IMR-90 (cell line): Measurements from ENCODE around the gene TACC2. TPM values are rescaled to one million over a fixed set of nuclear protein-coding genes. Genes with fewer than 3 reads are reported as not detected.

Experiments used
- ATAC-seq: fragments of 200-7000 bp; cut with Tn5 transposase; 2 replicates; pipeline ENCODE4 v1.9.1; 2020; ENCODE audit warnings: low read depth, mild to moderate bottlenecking, moderate library complexity
- BruUV-seq: library from RNA; stranded (reverse); fragments of 400-500 nt; replicated peaks from 2 replicates; lab custom pipeline; 2021; lab: Mats Ljungman, UMichigan
- CTCF ChIA-PET: fragments of 300-600 bp; formaldehyde crosslinking; extraction: SDS; loops from one replicate; lab custom pipeline; 2021; ENCODE audit warnings: antibody characterized with exemption; lab: Yijun Ruan, JAX
- POLR2A ChIA-PET: fragments of 300-600 bp; sonication (Branson Sonifier 250); formaldehyde crosslinking; loops from one replicate; lab custom pipeline; 2022; ENCODE audit warnings: antibody characterized with exemption; ENCODE audit not compliant: unreplicated experiment; lab: Charles Lee
- DNase-seq: peaks from one replicate; pipeline ENCODE4 v3.0.0; 2013
- H2AFZ ChIP-seq: replicated peaks from 2 replicates; pipeline ENCODE3; 2013; ENCODE audit warnings: low read length, mild to moderate bottlenecking; ENCODE audit not compliant: poor library complexity
- H2AK5ac ChIP-seq: 2 replicates; pipeline ENCODE4 v1.6.1; 2013; ENCODE audit warnings: low read depth, low read length, inconsistent platforms
- H2AK9ac ChIP-seq: replicated peaks from 2 replicates; pipeline ENCODE3; 2013; ENCODE audit warnings: mild to moderate bottlenecking, low read depth, low read length, moderate library complexity; ENCODE audit not compliant: poor library complexity
- H2BK120ac ChIP-seq: 2 replicates; pipeline ENCODE4 v1.6.1; 2013; ENCODE audit warnings: low read depth, low read length, inconsistent platforms
- H2BK15ac ChIP-seq: 3 replicates; pipeline ENCODE4 v1.6.1; 2013; ENCODE audit warnings: low read depth, low read length, inconsistent platforms
- H2BK20ac ChIP-seq: 2 replicates; pipeline ENCODE4 v1.6.1; 2013; ENCODE audit warnings: low read depth, mild to moderate bottlenecking, inconsistent platforms, low read length, moderate library complexity
- H2BK5ac ChIP-seq: 2 replicates; pipeline ENCODE4 v1.6.1; 2013; ENCODE audit warnings: mild to moderate bottlenecking, low read depth, low read length, inconsistent platforms; ENCODE audit not compliant: poor library complexity, severe bottlenecking
- H3K14ac ChIP-seq: replicated peaks from 2 replicates; pipeline ENCODE4 v1.6.1; 2013; ENCODE audit warnings: low read depth, low read length, inconsistent platforms
- H3K18ac ChIP-seq: 2 replicates; pipeline ENCODE4 v1.6.1; 2013; ENCODE audit warnings: low read depth, low read length, control low read depth
- H3K23ac ChIP-seq: 2 replicates; pipeline ENCODE4 v1.6.1; 2013; ENCODE audit warnings: low read depth, low read length, inconsistent platforms
- H3K27ac ChIP-seq: 2 replicates; pipeline ENCODE4 v1.5.1; 2013; ENCODE audit warnings: mild to moderate bottlenecking, control low read depth, low read length; ENCODE audit not compliant: insufficient read depth
- H3K27me3 ChIP-seq: 2 replicates; pipeline ENCODE4 v1.6.1; 2013; ENCODE audit warnings: low read length; ENCODE audit not compliant: control insufficient read depth, insufficient read depth
- H3K36me3 ChIP-seq: 2 replicates; pipeline ENCODE4 v1.6.1; 2013; ENCODE audit warnings: low read length, mixed read lengths; ENCODE audit not compliant: control insufficient read depth, insufficient read depth
- H3K4ac ChIP-seq: 2 replicates; pipeline ENCODE4 v1.6.1; 2013; ENCODE audit warnings: low read depth, low read length, inconsistent platforms
- H3K4me1 ChIP-seq: 2 replicates; pipeline ENCODE4 v1.6.1; 2013; ENCODE audit warnings: low read length, mixed read lengths; ENCODE audit not compliant: control insufficient read depth, insufficient read depth
- H3K4me2 ChIP-seq: 2 replicates; pipeline ENCODE4 v1.6.1; 2013; ENCODE audit warnings: low read depth, mild to moderate bottlenecking, control low read depth, low read length, moderate library complexity
- H3K4me3 ChIP-seq: 2 replicates; pipeline ENCODE4 v1.5.1; 2013; ENCODE audit warnings: low read depth, mild to moderate bottlenecking, control low read depth, low read length, moderate library complexity; ENCODE audit not compliant: insufficient read depth
- H3K56ac ChIP-seq: 2 replicates; pipeline ENCODE4 v1.6.1; 2013; ENCODE audit warnings: low read length, inconsistent platforms; ENCODE audit not compliant: insufficient read depth; ENCODE audit errors: extremely low read depth
- H3K79me1 ChIP-seq, 2 experiments: 2 replicates each; pipeline ENCODE4 v1.6.1; 2013; ENCODE audit warnings: low read length in 2 of 2, inconsistent platforms in 1 of 2, low read depth in 1 of 2
- H3K9ac ChIP-seq: 2 replicates; pipeline ENCODE4 v1.6.1; 2013; ENCODE audit warnings: low read depth, low read length, control low read depth
- H3K9me1 ChIP-seq: 2 replicates; pipeline ENCODE4 v1.6.1; 2013; ENCODE audit warnings: low read length, inconsistent platforms; ENCODE audit not compliant: insufficient read depth
- H3K9me3 ChIP-seq: 2 replicates; pipeline ENCODE4 v1.6.1; 2013; ENCODE audit warnings: low read length; ENCODE audit not compliant: control insufficient read depth, insufficient read depth
- H4K20me1 ChIP-seq: 2 replicates; pipeline ENCODE4 v1.6.1; 2013; ENCODE audit warnings: low read length, inconsistent platforms; ENCODE audit not compliant: insufficient read depth
- H4K5ac ChIP-seq: 2 replicates; pipeline ENCODE4 v1.6.1; 2013; ENCODE audit warnings: mild to moderate bottlenecking, low read depth, low read length, control low read depth
- H4K8ac ChIP-seq, 2 experiments: 2 replicates each; pipeline ENCODE4 v1.6.1; 2013; ENCODE audit warnings: low read depth in 2 of 2, low read length in 2 of 2, control low read depth in 1 of 2, inconsistent platforms in 1 of 2
- H4K91ac ChIP-seq: 2 replicates; pipeline ENCODE4 v1.6.1; 2013; ENCODE audit warnings: low read depth, low read length, inconsistent platforms; ENCODE audit not compliant: insufficient read depth
- BHLHE40 ChIP-seq: fragments of 150-350 bp; IDR thresholded peaks from 2 replicates; pipeline ENCODE4 v1.6.1; 2016; ENCODE audit warnings: mild to moderate bottlenecking, low read depth, low read length
- CHD1 ChIP-seq: IDR thresholded peaks from 2 replicates; pipeline ENCODE4 v1.6.1; 2012; ENCODE audit warnings: low read depth, low read length, improper control_type of control experiment
- FOS ChIP-seq: fragments of 150-350 bp; IDR thresholded peaks from 2 replicates; pipeline ENCODE4 v1.6.1; 2016; ENCODE audit warnings: low read depth, low read length
- MXI1 ChIP-seq: IDR thresholded peaks from 2 replicates; pipeline ENCODE4 v1.6.1; 2012; ENCODE audit warnings: low read depth, mild to moderate bottlenecking, low read length, moderate library complexity, borderline replicate concordance
- NFE2L2 ChIP-seq: fragments of 150-350 bp; IDR thresholded peaks from 2 replicates; pipeline ENCODE4 v1.6.1; 2016; ENCODE audit warnings: low read depth, mild to moderate bottlenecking, low read length
- POLR2A ChIP-seq: IDR thresholded peaks from 2 replicates; pipeline ENCODE4 v1.6.1; 2012; ENCODE audit warnings: mild to moderate bottlenecking, low read depth, low read length
- RAD21 ChIP-seq: IDR thresholded peaks from 2 replicates; pipeline ENCODE4 v1.6.1; 2012; ENCODE audit warnings: low read length, improper control_type of control experiment
- RFX5 ChIP-seq: IDR thresholded peaks from 2 replicates; pipeline ENCODE4 v1.8.0; 2012; ENCODE audit warnings: low read depth, mild to moderate bottlenecking, low read length, moderate library complexity
- SMC3 ChIP-seq: fragments of 150-350 bp; IDR thresholded peaks from 2 replicates; pipeline ENCODE4 v1.6.1; 2016; ENCODE audit warnings: low read depth, mild to moderate bottlenecking, antibody characterized with exemption, low read length, moderate library complexity
- WGBS, 2 experiments: methylation state at CpG; one replicate each; pipeline versions ENCODE4 v1.1.5 to v1.1.7; 2013; ENCODE audit warnings: missing lambda C conversion rate in 2 of 2; ENCODE audit not compliant: insufficient read length in 1 of 2; ENCODE audit errors: extremely low coverage in 2 of 2; 5-methylcytosine and 5-hydroxymethylcytosine counted together
- dilution Hi-C: fragments of 300-500 bp; cut with HindIII; formaldehyde crosslinking; loops from one replicate; pipeline ENCODE4 v1.14.3; 2018; ENCODE audit warnings: low sequenced_read_pairs; ENCODE audit not compliant: unreplicated experiment
- in situ Hi-C: fragments of 300-500 bp; cut with MboI; formaldehyde crosslinking; loops from 3 replicates; pipeline ENCODE4 v1.14.3; 2019; ENCODE audit warnings: low sequenced_read_pairs, inconsistent platforms, mixed read lengths
- intact Hi-C: fragments of 100-400 bp; cut with micrococcal nuclease; formaldehyde crosslinking; loops from 2 replicates; pipeline ENCODE4 v1.10.0; 2022
- polyA plus RNA-seq, 3 experiments: library from polyadenylated mRNA; depleted of rRNA; stranded (reverse); fragments of >200 nt; gene quantifications; 2 replicates each; pipeline ENCODE4 v1.2.3, GENCODE V29; 2012; ENCODE audit warnings: low replicate concordance in 1 of 3
- total RNA-seq: library from RNA; depleted of rRNA; stranded (reverse); fragments of >200 nt; gene quantifications from 2 replicates; pipeline ENCODE4 v1.2.3, GENCODE V29; 2012
- TF ChIP-seq, protein P1 (sequence below): fragments of 150-350 bp; IDR thresholded peaks from 2 replicates; pipeline ENCODE4 v1.6.1; 2017; ENCODE audit warnings: mild to moderate bottlenecking, antibody characterized with exemption, low read length, low read depth
- TF ChIP-seq, protein P2 (sequence below): fragments of 150-350 bp; IDR thresholded peaks from 2 replicates; pipeline ENCODE4 v1.6.1; 2016; ENCODE audit warnings: low read depth, mild to moderate bottlenecking, low read length, moderate library complexity, borderline replicate concordance

The TACC2 gene
- total and polyA plus RNA-seq, 2 of the 4 experiments (the other 2 are of a cell fraction) = 2.9 to 15.4 TPM

DNA sequence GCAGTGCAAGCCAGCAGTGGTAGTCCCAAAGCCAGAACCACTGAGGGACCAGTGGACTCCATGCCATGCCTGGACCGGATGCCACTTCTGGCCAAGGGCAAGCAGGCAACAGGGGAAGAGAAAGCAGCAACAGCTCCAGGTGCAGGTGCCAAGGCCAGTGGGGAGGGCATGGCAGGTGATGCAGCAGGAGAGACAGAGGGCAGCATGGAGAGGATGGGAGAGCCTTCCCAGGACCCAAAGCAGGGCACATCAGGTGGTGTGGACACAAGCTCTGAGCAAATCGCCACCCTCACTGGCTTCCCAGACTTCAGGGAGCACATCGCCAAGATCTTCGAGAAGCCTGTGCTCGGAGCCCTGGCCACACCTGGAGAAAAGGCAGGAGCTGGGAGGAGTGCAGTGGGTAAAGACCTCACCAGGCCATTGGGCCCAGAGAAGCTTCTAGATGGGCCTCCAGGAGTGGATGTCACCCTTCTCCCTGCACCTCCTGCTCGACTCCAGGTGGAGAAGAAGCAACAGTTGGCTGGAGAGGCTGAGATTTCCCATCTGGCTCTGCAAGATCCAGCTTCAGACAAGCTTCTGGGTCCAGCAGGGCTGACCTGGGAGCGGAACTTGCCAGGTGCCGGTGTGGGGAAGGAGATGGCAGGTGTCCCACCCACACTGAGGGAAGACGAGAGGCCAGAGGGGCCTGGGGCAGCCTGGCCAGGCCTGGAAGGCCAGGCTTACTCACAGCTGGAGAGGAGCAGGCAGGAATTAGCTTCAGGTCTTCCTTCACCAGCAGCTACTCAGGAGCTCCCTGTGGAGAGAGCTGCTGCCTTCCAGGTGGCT, 97.7 kb downstream of the TACC2 start:
- ATAC-seq (no peak), DNase-seq (no peak)
- no peak overlapping the region for H3K4me2 ChIP-seq
- CTCF ChIA-PET = interaction anchor here (0.6 to 1.5 kb wide), 2 partner anchors 8 to 35 kb away, joined by 4 read pairs; no protein-coding TSS in a partner anchor
- H4K8ac ChIP-seq = no peak overlapping the region
- peaks cover 57% of the 10 kb centered on the region for H3K27me3 ChIP-seq
- H3K27ac ChIP-seq = no peak overlapping the region
- no peak overlapping the region; the same call in 1 of the 2 replicates for H3K23ac ChIP-seq
- H3K9ac ChIP-seq = no peak overlapping the region
- no peak overlapping the region for H2BK5ac ChIP-seq
- H3K56ac ChIP-seq = no peak overlapping the region
- no peaks in the 10 kb centered on the region for H3K9me3 ChIP-seq
- H4K20me1 ChIP-seq = no peaks in the 10 kb centered on the region; the same call in 1 of the 2 replicates
- no peak for TF ChIP-seq BHLHE40
- TF ChIP-seq RFX5 = no peak
- no peak for TF ChIP-seq POLR2A
- TF ChIP-seq MXI1 = no peak
- TF ChIP-seq FOS = no peak
- TF ChIP-seq, protein P1, sequence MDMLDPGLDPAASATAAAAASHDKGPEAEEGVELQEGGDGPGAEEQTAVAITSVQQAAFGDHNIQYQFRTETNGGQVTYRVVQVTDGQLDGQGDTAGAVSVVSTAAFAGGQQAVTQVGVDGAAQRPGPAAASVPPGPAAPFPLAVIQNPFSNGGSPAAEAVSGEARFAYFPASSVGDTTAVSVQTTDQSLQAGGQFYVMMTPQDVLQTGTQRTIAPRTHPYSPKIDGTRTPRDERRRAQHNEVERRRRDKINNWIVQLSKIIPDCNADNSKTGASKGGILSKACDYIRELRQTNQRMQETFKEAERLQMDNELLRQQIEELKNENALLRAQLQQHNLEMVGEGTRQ = no peak
- no peak for TF ChIP-seq NFE2L2
- no peak for TF ChIP-seq SMC3
- TF ChIP-seq, protein P2, sequence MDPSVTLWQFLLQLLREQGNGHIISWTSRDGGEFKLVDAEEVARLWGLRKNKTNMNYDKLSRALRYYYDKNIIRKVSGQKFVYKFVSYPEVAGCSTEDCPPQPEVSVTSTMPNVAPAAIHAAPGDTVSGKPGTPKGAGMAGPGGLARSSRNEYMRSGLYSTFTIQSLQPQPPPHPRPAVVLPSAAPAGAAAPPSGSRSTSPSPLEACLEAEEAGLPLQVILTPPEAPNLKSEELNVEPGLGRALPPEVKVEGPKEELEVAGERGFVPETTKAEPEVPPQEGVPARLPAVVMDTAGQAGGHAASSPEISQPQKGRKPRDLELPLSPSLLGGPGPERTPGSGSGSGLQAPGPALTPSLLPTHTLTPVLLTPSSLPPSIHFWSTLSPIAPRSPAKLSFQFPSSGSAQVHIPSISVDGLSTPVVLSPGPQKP = no peak
- no peak for TF ChIP-seq CHD1
- no peak for TF ChIP-seq RAD21
- H3K79me1 ChIP-seq = no peaks in the 10 kb centered on the region
- H2BK20ac ChIP-seq = no peak overlapping the region
- dilution Hi-C loops = no loop called here
- no peak overlapping the region for H4K91ac ChIP-seq
- in situ Hi-C loops = no loop called here
- H2BK15ac ChIP-seq = no peak overlapping the region
- no CpG with 5 or more reads among the region's 9 CpGs for WGBS, 2 experiments
- no peak overlapping the region for H4K5ac ChIP-seq
- H2AK9ac ChIP-seq = no peak overlapping the region
- no peak overlapping the region for H3K4ac ChIP-seq
- no peak overlapping the region for H2AK5ac ChIP-seq
- no peaks in the 10 kb centered on the region for H3K4me1 ChIP-seq
- BruUV-seq = no TSS peak
- no peak overlapping the region for H2BK120ac ChIP-seq
- H3K18ac ChIP-seq = no peak overlapping the region
- no peaks in the 10 kb centered on the region for H3K36me3 ChIP-seq
- H3K9me1 ChIP-seq = no peaks in the 10 kb centered on the region
- POLR2A ChIA-PET = no interaction called here
- peak overlapping the region; percentile 32 for H2AFZ ChIP-seq
- H3K4me3 ChIP-seq = no peak overlapping the region
- intact Hi-C loops = no loop called here
- H3K14ac ChIP-seq = no peak overlapping the region
